Breast epithelium (tissue), 4 donors: ENCODE data around the gene KHDRBS1. TPM values are rescaled to one million over a fixed set of nuclear protein-coding genes. Genes with fewer than 3 reads are reported as not detected.
"Not testable (repeated sequence)": the region's sequence is repeated elsewhere in the genome, so short reads cannot be mapped to it uniquely, and the experiment has no call there.

Source experiments
- DNase-seq, 2 donors: peaks; one replicate each; pipeline ENCODE4 v3.0.0-alpha.2; 2019; ENCODE audit warnings: low spot score in 2 of 2
- H3K27ac ChIP-seq, 2 donors: fragments of 200-600 bp; sonication (generic) in 1 of 2; one replicate each; pipeline ENCODE4 v1.5.1; 2016 to 2019; ENCODE audit warnings: mild to moderate bottlenecking in 1 of 2
- H3K27me3 ChIP-seq, 2 donors: fragments of 200-600 bp; sonication (generic) in 1 of 2; one replicate each; pipeline versions ENCODE4 v1.5.1 to v1.6.0; 2017 to 2019; ENCODE audit warnings: control low read depth in 1 of 2, mild to moderate bottlenecking in 1 of 2
- H3K36me3 ChIP-seq: fragments of 200-600 bp; one replicate; pipeline ENCODE4 v1.5.1; 2019
- H3K4me1 ChIP-seq, 2 donors: fragments of 200-600 bp; sonication (generic); one replicate each; pipeline ENCODE4 v1.5.1; 2016 to 2019; ENCODE audit warnings: control low read depth in 1 of 2
- H3K4me3 ChIP-seq, 3 donors: fragments of 200-600 bp; sonication (generic); 1 replicate in 2 of 3; 2 replicates in 1 of 3; pipeline ENCODE4 v1.5.1; 2016 to 2019; ENCODE audit warnings: mild to moderate bottlenecking in 3 of 3, moderate library complexity in 2 of 3
- H3K9me3 ChIP-seq, 2 donors: fragments of 200-600 bp; sonication (generic) in 1 of 2; one replicate each; pipeline ENCODE4 v1.5.1; 2016 to 2019; ENCODE audit warnings: control low read depth in 1 of 2
- CTCF ChIP-seq, 3 donors: fragments of 450-650 bp; IDR thresholded peaks; one replicate each; pipeline ENCODE4 v1.5.1; 2016 to 2017; ENCODE audit warnings: antibody characterized with exemption in 3 of 3, mild to moderate bottlenecking in 3 of 3, moderate library complexity in 3 of 3
- POLR2A ChIP-seq: fragments of 450-650 bp; IDR thresholded peaks from one replicate; pipeline ENCODE4 v1.6.1; 2016; ENCODE audit warnings: antibody characterized with exemption, mild to moderate bottlenecking, moderate library complexity
- POLR2AphosphoS5 ChIP-seq, 3 donors: sonication (generic); formaldehyde crosslinking; IDR thresholded peaks; one replicate each; pipeline ENCODE4 v1.6.1; 2017; ENCODE audit warnings: antibody characterized with exemption in 3 of 3
- intact Hi-C: fragments of 100-400 bp; cut with DNase I; formaldehyde crosslinking; loops from one replicate; pipeline ENCODE4 v1.15.1; 2023; ENCODE audit warnings: low total_unique reads
- total RNA-seq, 3 donors: library from RNA; depleted of rRNA; stranded (reverse); fragments of >200 nt; gene quantifications; one replicate each; pipeline ENCODE4 v1.1.0, GENCODE V29; 2016

The KHDRBS1 gene
- total RNA-seq, 3 donors from 2014 or later, result 58.2 to 78.7 (median 66.9) TPM

GRCh38 chr1:31985430-31985829, 28.2 kb upstream of the KHDRBS1 start:
- TF ChIP-seq POLR2A, result no peak
- no peak for TF ChIP-seq POLR2AphosphoS5 (IDR thresholded peaks at IDR 0.05)
- no peak for TF ChIP-seq CTCF (IDR thresholded peaks at IDR 0.05)
- no peaks in the 10 kb centered on the region for H3K36me3 ChIP-seq
- H3K4me3 ChIP-seq, result no peak overlapping the region
- intact Hi-C loops, result no loop called here
- H3K9me3 ChIP-seq, result no peaks in the 10 kb centered on the region
- H3K4me1 ChIP-seq, result no peaks in the 10 kb centered on the region
- no peak for DNase-seq
- peak overlapping the region; percentile 48 to 54 for H3K27ac ChIP-seq
- no peaks in the 10 kb centered on the region for H3K27me3 ChIP-seq

GRCh38 chr1:31987135-31987619, 26.5 kb upstream of the KHDRBS1 start:
- Histone ChIP-seq H3K4me3 (no peak overlapping the region), H3K9me3 (no peaks in the 10 kb centered on the region), H3K27ac (no peak overlapping the region), H3K27me3 (no peaks in the 10 kb centered on the region), H3K36me3 (no peaks in the 10 kb centered on the region), H3K4me1 (no peaks in the 10 kb centered on the region)
- no peak for TF ChIP-seq POLR2AphosphoS5 (IDR thresholded peaks at IDR 0.05)
- TF ChIP-seq CTCF (IDR thresholded peaks at IDR 0.05), result no peak
- TF ChIP-seq POLR2A, result no peak
- intact Hi-C loops, result no loop called here
- DNase-seq, result no peak

- H3K4me1 ChIP-seq, result no peaks in the 10 kb centered on the region
- TF ChIP-seq POLR2AphosphoS5 (IDR thresholded peaks at IDR 0.05), result no peak
- TF ChIP-seq POLR2A, result no peak
- TF ChIP-seq CTCF (IDR thresholded peaks at IDR 0.05), result no peak
- DNase-seq, result no peak
- intact Hi-C loops, result no loop called here
- H3K27me3 ChIP-seq, result no peaks in the 10 kb centered on the region
- no peaks in the 10 kb centered on the region for H3K36me3 ChIP-seq
- no peak overlapping the region for H3K27ac ChIP-seq
- no peaks in the 10 kb centered on the region for H3K9me3 ChIP-seq
- no peak overlapping the region for H3K4me3 ChIP-seq
Measured at GRCh38 chr1:31989964-31990363, 23.7 kb upstream of the KHDRBS1 start.

- Histone ChIP-seq H3K27ac (no peak overlapping the region), H3K36me3 (no peaks in the 10 kb centered on the region), H3K27me3 (no peaks in the 10 kb centered on the region), H3K4me3 (no peak overlapping the region), H3K9me3 (no peaks in the 10 kb centered on the region), H3K4me1 (no peaks in the 10 kb centered on the region)
- DNase-seq, result no peak
- TF ChIP-seq POLR2A, result no peak
- TF ChIP-seq CTCF (IDR thresholded peaks at IDR 0.05), result no peak
- TF ChIP-seq POLR2AphosphoS5 (IDR thresholded peaks at IDR 0.05), result no peak
- intact Hi-C loops, result no loop called here
Measured at GRCh38 chr1:31991182-31991581, 22.5 kb upstream of the KHDRBS1 start.

GRCh38 chr1:31995263-31995662, 18.4 kb upstream of the KHDRBS1 start:
- Histone ChIP-seq H3K4me3 (no peak overlapping the region), H3K27me3 (no peaks in the 10 kb centered on the region), H3K4me1 (no peaks in the 10 kb centered on the region), H3K9me3 (no peaks in the 10 kb centered on the region), H3K36me3 (no peaks in the 10 kb centered on the region), H3K27ac (no peak overlapping the region)
- DNase-seq, result no peak
- TF ChIP-seq POLR2AphosphoS5 (IDR thresholded peaks at IDR 0.05) (no peak), CTCF (IDR thresholded peaks at IDR 0.05) (no peak), POLR2A (no peak)
- intact Hi-C loops, result no loop called here

- H3K4me3 ChIP-seq, H3K9me3 ChIP-seq, H3K36me3 ChIP-seq, H3K27me3 ChIP-seq, DNase-seq, H3K27ac ChIP-seq, intact Hi-C loops, H3K4me1 ChIP-seq: not testable (repeated sequence)
Measured at GRCh38 chr1:31996121-31996520, 17.5 kb upstream of the KHDRBS1 start.
